GM19468 (cell line): Measurements from ENCODE around the gene BOD1.

ENCODE experiments used
- ATAC-seq: cut with Tn5 transposase; IDR thresholded peaks from one replicate; pipeline ENCODE4 v1.9.1; 2021; ENCODE audit warnings: mild to moderate bottlenecking, moderate library complexity, moderate number of reproducible peaks; ENCODE audit not compliant: unreplicated experiment; ENCODE audit errors: extremely low read depth

The BOD1 gene

DNA sequence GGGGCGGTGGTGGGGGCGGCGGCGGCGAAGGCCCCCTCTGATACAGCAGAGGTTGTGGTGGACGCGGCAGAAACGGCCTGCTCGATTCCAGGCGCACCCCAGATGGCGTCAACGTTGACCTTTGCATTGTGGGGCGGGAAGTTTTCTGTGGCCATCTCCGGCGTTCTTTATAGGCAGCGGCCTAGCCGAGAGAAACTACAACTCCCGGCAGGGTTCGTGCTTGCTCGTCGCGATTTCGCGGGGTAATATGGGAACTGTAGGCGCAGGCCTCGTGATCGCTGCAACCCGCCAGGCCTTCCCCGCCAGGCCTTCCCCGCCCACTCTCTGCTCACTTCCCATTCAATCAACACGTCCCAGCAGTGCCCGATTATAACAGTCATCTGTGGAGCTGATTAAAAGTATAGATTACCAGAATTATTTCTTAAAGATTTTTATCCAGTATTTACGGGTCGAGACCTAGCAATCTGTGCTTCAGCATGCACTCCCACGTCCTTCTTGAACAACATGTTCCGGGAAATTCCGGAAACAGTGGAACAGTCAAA, at the start of gene BOD1:
Gene BOD1, minus strand, starts transcription at position 74 of the 542 bp plus-strand sequence. CDS start 214 bp downstream, outside the sequence.
- peak; percentile 92 for ATAC-seq

DNA sequence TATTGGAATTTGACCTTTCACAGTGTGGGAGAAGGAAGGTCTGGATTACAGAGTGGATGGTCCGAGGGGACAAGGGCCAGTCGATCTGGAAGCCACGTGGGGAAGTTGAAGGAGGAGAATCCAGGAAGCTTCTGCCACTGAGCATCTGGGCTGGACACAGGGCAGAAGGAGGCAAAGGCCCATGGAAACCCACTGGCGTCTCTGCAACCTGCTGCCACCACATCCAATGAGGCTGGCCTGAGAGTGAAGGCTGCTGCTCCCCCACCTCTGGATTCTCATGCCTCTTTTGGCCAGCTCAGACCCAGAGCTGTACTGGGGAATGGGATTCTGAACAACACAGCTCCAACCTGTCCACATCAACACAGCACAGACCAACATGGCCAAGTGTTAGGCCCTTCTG, 48.9 kb upstream of the BOD1 start:
- ATAC-seq, result no peak

DNA sequence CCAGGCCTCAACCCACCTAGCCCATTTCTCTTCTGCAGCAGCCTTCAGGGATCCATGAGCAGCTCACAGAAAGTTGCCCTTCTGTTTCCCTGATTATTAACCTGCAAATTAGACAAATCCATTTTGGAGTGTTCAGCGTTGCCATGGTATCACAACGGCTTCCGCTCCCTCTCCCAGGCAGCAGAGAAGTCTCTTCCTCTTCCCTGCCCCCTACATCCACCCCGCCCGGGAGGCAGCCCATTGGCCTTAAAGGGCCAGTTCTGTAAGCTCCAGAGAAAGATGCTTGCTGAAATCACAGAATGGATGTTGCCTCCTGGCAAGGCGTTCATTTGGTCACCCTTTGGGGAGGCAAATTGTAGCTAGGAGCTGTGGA, 47.7 kb upstream of the BOD1 start:
- ATAC-seq, result no peak

DNA sequence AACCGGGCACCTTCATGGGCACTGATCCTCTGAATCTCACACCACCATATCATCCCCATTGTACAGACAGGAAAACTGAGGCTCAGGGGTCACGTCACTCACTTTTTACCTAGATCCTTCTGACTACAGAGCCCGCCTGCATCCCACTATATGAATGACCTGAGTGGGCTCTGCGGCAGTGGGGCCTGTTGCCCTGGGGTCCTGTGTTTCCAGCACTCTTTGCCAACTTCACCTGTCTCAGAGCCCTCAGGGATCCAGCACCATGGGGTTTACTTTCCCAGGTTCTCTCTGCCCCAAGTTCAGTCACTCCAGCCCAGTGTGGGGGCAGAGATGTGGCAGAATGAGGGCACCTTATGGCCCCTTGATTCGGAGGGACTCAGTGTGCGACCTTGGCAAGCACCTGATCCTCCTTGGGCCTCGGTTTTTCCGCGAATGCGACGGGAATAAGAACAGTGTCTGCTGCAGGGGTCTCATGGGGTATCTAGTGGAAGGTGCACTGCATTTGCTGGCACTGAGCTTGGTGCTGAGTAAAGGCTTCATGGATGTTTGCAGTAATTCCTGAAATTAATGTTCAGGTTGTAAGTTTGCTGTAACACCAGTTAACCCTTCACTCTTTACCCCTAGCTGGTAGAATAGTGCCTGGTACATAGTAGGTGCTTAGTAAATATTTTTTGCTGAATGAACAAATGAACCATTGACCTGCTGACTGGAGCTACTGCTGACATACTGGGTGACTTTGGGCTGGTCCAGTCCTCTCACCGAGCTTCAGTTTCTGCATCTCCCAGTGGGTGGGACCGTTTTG, 47.1 kb upstream of the BOD1 start:
- ATAC-seq, result no peak

DNA sequence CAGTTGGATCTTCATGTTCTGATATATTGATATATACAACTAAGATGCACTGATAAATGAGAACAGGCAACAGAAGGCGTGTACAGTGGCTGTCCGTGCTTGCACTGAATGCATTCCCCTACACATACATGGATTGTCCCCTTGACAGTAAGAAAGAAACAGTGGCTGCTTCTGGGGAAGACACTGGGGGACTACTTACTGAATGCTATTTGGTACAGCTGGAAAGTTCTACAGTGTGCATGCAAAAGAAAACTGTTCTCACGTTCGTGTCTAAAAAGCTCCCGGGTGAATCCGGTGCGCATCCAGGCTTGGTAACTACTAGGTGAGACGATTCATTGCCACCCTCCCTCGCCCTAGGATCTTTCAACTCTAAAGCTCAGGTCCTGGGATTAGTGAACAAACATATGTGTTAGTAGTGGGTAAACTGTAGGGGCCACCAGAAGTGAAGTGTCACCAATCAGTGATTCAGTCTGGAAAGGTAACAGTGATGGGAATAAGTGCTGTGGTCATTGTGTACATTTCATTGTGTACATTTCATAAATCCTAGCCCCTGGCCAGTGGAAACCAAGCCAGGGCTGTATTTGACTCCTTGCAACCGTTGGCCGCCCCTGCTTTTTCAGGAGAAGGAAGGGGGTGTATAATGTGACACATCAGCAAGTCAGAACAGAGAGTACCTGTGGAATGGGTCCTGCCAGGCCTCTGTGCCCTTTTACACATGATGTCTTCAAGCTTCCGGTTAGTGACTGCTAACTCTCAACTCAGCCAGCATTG, 46.3 kb upstream of the BOD1 start:
- no peak for ATAC-seq

DNA sequence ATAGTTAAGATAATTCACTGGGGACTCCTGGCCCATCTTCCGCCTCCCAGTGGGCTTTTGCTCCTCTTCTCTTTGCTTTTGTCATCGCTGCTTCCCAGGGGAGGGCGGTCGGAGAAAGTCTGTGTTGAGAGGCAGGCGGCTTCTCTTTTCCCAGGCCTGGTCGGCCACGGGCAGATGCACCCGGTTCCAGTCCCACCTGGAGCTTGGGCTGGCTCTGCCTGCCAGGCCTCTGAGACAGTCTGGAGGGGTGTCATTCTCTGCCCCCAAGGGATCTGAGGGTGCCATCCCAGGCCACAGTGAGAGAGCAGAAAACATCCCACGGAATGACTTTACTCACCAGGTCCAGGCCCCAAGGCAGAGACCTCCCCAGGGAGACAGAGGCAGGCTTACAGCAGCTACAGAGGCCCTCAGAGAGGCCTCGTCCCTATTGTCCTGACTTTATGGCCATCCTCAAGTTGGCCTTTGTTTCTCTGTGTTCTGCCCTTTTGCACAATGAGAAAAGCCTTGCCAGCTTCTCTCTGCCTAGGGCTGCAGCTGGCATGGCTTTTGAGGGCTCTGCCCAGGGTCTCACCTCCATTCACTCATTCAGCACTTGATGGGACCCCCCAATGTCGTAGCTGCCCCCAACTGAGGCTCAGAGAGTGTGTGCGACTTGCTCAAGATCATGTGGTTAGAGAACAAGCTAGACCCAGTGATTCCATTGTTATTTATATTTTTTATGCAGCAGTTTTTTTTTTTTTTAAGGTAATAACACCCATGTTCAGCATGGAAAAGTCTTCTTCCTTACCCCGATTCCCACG, 44.2 kb upstream of the BOD1 start:
- ATAC-seq, result no peak

DNA sequence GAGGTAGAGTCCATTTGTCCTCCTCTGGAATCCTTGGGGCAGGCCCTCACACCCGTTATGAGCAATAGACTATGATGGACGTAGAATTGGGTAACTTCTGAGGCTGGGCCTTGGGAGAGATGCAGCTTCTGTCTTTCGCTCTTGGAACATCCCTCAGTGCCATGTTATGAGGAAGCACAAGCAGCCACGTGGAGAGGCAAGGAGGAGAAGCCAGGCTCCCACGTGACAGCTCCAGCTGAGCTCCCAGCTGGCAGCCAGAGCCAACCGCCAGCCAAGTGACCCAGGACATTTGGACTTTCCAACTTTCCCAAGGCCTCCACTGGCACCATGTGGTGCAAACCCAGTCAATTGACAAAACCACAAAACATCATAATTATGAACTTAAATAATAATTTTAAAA, 43.0 kb upstream of the BOD1 start:
- no peak for ATAC-seq

DNA sequence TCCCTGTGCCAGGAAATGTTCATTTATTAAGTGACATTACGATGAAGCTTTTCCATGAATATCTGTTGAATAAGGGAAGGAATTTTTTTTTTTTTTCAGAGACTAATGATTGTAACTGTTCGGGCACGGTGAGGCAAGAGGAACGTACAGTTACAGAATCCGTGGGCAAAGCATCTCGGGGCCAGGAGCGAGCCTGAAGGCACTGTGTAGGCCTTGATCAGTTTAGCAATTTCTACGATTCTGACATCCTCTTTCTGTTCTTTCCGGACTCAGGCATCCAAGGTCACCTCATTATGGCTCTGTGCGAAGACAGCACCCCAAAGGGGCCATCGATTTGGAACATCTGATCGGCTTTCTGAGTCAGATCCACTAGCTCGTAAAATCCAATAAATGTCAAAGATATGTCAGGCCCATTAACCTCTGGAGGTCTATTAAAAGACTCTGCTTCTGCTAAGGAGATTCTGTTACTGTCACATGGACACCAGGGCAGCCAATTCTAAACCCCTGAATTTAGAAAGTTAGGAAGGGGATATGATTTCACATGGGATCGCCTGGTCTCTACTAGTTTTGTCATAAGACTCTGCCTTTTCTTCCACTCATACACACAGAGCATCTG, 41.4 kb upstream of the BOD1 start:
- no peak for ATAC-seq

DNA sequence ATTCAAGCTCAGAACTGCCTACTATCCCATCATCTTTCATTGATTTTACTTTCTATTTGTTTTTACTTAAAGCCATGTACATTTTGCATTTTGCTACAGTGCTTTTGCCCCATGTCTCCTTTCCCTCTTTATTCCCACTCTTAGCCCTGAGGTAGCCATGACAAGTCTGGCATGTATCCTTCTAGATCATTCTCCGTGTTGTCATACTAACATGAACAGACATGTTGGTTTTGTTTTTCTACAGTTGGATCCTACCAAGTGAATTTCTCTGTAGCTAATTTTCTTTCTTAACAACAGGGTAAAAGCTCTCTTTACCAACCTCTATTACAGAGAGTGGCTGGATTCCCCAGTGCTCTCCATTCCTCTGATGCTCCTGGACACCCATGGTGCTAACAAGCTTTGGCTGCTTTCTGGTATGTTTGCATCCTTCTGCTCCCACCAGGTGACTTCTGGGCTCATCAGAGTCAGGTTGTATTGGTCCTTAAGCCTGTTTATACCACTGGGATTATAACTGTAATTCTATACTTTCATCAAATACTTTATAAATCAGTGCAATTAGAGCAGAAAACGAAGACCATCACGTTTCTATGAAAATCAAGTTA, 38.8 kb upstream of the BOD1 start:
- ATAC-seq, result no peak

DNA sequence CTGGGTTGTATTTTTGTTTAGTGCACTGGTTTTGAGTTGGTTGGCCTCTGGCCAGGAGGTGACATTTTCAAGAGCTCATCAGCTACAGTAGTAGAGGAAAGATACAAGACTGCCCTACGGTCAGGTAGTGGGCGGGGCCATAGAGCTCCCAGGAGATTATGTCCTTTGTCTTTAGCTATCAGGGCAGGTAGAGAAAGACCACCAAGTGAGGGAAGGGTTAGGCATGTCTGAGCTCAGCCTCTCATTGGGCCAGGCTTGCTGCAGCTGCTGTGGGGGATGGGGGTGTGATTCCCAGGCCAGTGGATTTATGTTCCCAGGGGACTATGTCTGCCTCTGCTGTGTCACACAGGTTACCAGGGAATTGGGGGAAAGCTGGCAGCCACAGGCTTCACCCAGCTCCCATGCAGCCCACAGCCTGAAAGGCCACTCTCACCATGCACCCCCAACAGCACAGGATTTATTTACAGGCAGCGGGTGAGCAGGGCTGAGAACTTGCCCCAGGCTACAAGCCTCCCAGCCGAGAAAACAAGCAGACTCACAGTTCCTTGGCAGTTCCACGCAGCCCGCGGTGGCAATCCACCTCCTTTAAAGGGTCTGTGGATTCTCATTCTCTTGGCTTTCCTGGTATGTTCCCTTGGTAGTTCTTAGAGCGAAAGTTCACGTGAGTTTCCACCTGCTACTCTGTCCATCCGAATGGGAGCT, 37.5 kb upstream of the BOD1 start:
- no peak for ATAC-seq

DNA sequence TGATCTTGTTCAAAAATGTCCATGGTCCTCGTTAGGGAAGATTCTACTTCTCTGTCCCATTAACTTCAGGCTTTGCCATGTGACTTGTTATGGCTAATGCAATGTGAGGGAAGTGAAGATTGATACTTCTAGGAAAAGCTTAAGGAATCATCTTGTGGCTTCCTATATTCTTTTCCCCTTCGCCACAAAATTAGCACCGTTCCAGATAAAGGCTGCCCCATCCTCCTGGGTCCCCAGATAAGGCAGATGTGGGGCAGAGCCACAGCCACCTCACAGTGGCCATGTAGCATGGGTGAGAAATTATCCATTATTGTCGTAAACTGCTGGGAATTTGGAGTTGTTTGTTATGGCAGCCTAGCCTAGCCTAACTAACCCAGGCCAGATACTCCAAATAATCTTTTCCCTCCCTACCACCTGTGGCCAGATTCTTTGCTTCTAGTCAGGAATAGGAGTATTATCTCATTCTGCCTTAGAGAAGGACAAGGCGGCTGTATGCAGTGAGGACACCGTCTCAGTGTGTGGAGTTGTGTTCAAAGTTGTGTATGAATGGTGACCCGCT, 31.9 kb upstream of the BOD1 start:
- ATAC-seq, result no peak

DNA sequence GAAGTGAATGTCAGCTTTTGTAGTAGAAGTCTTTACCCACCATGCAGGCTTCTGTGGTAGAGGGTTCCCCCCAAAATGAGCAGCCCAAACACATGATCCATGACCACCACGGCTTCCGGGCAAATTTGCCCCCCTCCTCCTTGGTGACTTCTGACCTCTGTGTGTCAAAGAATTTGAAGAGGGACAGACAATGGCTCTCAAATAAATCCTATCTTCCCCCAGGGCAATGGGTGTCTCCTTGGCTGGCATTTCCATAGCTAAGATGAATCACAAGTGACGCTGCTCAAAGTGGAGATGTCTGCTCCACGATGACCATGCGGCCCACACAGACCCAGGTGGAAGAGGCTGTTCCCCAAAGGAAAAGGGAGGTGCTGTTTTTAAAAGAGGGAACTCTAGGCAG, 30.2 kb upstream of the BOD1 start:
- ATAC-seq, result no peak

DNA sequence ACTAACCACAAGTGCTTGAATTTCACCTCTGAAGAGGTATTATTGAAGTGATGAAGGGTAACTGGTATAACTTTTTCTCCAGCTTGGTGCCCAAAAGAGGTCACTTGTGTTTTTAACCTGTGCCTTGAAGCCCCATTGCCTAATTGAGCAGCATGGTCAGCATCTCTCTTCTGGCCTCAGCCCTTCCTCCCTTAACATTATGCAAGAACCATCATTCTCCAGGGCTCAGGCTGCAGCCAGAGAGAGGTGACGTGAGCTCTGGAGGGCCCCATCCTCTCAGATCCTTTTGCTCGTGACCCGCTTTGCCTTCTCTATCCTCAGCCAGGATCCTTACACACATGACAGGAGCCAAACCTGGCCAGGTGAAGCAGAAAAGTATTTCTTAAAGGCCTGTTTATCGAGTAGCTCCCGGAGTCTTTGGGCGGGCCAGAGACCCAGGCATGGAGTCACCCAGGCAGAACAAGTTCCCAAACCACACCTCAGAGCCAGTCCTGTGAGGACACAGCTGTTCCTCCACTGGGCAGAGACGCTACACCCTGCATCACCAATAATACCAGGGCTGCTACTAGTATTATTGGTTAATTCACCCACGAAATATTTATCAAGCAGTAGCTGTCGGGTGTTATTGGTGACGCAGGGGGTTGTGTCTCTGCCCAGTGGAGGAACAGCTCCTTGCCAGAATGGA, 29.6 kb upstream of the BOD1 start:
- no peak for ATAC-seq

DNA sequence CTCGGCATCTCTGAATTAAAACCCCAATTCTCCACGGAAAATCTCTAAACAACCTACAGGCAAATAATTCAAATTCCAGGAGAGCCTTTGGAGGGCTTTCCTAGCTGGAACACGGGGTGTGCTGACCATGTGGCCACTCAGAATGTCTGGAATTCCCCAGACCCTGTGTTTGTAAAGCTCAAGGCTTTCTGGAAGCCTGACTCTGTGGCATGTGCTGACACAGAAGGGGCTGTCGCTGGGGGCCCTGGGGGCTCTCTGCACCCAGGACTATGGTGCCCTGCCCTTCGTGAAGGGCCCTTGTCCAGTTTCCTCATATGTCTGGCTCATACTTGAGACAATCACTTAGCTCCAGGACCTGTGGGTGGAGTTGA, 29.0 kb upstream of the BOD1 start:
- ATAC-seq, result no peak

DNA sequence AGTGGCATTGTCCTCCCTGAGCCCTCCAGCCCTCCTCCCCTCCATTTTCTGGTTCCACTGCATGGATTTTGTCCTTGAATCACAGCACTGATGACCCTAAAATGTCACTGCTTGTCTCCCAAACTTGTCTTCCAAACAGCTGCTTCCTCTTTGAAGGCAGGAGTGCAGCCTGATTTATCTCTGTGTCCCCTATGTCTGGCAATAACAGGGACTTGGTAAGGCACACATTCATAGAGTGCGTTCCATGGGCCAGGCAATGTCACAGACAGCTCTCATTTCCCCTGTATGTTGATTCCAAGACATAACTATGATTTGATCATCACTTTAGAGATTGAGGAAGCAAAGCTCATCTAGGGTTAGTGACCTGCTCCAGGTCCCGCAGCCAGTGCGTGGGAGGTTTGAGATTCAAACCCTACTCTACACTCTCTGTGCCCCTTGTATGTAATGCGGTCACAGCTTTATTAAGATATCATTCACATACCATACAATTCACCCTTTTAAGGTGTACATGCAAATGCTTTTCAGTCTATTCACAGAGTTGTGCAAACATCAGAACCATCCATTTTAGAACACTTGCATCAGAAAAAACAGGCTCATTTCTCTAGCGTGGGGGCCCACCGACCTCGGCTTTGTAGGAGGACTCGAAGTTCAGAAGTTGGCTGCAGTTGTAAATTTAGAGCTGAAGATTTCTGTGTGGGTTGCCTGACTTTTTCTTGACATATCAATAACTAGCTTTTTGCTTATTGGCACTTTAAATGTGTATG, 28.4 kb upstream of the BOD1 start:
- ATAC-seq, result no peak

DNA sequence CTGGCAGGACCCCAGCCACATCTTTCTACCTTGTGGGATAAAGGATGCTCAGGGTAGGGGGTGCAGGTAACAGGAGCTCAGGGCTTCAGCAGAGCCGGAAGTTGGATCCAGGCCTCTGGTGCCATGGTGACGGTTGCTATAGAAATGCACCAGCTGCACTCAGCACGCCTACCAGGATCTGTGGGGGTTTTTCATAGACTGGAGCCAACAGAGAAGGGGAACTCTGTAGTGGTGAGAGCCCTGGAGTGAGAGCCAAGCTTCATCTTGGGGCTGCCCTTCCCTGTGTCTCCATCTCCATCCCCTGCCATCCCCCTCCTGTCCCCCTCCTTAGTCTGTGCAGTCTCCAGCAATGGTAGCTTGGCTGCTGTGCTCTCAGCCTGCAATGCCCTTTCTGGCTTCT, 27.5 kb upstream of the BOD1 start:
- ATAC-seq, result no peak

DNA sequence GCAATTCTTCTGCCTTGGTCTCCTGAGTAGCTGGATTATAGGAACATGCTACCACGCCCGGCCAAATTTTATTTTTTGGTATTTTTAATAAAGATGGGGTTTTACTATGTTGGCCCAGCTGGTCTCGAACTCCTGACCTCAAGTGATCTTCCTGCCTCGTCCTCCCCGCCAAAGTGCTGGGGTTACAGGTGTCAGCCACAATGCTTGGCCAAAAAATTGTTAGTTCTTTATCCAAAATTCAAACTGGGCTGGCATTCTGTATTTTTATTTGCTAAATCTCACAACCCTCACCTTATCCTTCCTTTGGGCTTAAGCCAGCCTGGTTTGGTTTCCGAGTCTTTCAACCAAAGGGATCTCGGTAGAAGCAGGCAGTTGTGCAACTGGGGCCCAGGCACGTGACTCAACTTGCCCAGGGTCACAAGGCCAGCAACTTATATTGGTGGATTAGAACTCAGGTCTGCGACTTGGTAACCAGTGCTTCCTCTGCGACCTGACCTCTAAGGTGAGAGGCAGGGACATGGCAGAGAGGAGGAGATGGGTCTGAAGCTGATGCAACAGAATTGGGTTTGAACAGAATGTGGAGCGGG, 26.5 kb upstream of the BOD1 start:
- ATAC-seq, result no peak
